GM21576 (cell line): ENCODE data around the gene CWC25.

Experiments
- ATAC-seq: cut with Tn5 transposase; IDR thresholded peaks from one replicate; pipeline ENCODE4 v1.9.1; 2021; ENCODE audit warnings: mild to moderate bottlenecking, moderate library complexity; ENCODE audit not compliant: unreplicated experiment

Gene CWC25

DNA sequence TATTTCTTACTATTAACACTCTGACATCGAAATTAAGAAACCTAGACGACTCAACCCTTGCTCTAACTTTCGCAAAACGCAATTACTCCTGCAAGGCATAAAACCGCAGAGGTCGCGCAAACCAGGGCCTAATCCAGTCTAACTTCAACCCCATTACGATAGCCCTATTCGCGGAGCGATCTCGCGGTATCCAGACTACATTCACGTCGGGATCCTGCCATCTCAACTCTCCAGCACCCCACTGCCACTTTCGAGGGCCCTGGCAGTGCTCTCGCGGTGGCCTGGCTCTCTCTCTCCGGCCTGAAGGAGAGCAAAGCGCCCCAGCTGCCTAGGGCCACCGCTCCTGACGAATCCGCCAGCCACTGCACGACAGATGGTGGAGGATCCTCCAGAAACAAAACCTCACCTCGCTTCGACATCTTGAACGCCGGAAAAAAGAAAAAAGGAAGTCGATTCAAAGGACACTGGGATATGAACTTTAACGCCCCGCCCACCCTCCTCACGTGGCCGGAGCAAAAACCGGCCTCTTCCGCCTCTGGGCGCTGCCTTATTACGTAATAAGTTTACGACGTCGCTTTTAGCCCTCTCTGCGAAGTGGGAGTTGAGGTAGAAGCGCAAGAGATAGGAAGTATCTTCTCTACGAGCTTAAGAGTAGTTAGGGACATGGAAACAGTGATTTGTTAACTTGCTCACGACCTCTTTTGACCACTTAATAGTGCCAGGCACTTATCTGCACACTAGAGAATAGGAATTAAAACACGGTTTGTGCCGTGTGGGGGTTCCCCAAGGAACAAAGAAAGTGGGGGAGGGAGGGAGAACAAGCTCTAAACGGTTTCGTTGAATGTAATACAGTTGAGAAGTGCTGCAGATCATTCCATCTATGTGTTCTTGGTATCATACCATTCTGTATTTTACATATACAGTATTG lies 28.4 kb upstream of the CWC25 start, which contains the start of gene RPL23:
TSS of gene RPL23 (minus strand) at position 430 of the 928 bp plus-strand sequence. CDS start at position 419, 11 bp downstream.
- ATAC-seq = peak; percentile 77

DNA sequence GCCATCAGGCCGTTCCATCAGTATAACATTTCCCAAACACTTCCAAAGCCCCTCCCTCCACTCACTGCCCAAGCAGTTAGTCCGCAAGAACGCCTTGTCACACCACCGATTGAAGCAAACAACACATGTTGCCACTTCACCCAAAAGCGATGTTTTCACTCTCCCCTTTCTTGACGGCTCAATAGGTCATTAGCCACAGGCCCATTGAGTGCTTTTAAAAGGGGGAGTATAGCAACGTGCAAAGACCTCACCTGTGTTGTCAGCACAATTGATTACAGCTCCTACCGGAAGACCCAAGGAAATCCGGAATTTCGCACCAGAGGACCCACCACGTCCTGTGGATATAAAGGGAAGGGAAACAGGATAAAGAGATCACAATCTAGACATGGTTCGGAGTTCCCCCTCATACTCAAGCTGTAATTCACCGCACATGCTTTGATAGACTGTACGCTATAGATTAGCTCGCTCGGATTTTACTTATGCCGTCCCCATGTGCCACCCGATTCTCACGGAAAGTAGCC lies 27.7 kb upstream of the CWC25 start:
- no peak for ATAC-seq

DNA sequence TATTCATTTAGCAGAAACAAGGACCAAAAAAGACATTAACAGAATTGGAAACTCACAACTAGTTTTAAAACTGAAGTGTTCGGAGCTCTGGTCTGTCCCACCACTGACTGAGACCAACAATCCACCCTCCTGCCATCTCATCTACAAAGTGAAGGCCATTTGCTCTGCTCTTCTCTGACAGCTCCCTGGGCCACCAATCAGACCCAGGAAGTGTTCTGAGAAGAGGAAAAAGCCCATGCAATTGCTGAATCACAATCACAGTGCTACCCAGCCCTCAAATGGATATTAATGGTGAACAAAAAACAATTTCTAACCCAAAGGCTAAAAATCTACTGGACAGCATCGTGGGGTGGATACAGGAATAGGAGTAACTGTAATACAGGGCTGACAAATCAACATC lies 26.3 kb upstream of the CWC25 start:
- ATAC-seq = no peak

DNA sequence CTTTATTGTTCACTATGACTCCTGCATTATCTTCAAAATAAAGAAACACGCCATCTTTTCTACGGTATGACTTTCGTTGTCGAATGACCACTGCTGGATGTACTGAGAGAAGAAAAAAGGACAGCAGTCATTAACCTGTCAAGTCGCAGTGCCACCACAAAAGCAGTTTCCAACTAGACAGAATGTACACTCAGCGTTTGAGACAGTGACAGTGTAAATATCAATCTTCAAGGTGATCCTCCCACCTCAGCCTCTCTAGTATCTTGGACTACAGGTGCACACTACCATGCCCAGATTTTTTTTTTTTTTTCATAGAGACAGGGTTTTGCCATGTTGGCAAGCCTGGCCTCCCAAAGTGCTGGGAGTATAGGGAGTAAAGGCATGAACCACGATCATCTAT lies 25.3 kb upstream of the CWC25 start:
- no peak for ATAC-seq

DNA sequence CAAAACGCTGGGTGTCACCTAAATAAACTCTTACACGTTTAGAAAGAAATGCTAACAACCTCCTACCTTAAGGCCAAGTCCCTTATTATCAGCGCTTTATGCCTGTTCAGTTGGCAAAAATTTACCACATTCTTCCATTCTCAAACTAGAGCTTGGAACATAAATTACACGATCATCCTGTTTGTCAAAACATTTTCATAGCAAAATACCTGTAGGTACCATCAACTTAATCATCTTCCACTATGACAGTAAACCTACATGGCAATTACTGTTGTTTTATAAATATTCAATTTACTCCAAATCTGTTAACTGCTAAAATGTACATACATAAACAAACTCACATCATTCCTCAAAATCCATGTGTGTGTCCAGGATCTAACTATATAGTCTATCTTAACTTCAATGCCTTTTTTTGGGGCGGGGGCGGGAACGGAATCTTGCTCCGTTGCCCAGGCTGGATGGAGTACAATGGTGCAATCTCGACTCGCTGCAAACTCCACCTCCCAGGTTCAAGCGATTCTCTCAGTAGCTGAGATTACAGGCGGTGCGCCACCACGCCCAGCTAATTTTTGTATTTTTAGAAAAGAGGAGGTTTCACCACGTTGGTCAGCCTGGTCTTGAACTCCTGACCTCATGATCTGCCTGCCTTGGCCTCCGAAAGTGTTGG lies 24.0 kb upstream of the CWC25 start:
- ATAC-seq = no peak

DNA sequence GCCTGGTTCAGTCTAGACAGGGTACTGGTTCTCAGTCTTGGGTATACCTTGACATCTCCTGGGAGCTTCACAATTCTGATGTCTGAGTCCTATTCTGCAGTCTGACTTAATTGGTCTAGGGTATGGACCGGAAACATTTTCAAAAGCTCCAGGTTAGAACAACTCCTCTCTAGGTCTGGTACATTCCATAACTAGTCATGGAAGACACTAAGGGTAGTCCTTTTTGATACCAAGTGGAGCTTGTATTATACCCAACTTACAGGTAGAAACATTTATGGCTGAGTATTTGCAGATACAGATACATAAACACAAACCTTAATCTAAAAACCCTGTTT lies 23.4 kb upstream of the CWC25 start:
- ATAC-seq = no peak

DNA sequence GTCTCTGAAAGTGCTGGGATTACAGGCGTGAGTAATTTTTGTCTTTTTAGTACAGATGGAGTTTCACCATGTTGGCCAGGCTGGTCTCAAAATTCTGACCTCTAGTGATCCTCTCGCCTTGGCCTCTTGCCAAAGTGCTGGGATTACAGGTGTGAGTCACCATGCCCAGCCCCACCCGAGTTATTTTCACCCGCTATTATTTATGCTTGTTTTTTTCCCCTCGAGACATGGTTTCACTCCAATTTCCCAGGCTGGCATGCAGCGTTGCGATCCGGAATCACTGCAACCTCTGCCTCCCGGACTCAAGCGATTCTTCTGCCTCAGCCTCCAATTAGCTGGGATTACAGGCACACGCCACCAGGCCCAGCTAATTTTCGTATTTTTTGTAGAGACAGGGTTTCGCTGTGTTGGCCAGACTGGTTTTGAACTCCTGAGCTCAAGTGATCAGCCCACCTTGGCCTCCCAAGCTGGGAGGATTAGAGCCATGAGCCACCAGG lies 19.2 kb upstream of the CWC25 start:
- ATAC-seq = no peak

DNA sequence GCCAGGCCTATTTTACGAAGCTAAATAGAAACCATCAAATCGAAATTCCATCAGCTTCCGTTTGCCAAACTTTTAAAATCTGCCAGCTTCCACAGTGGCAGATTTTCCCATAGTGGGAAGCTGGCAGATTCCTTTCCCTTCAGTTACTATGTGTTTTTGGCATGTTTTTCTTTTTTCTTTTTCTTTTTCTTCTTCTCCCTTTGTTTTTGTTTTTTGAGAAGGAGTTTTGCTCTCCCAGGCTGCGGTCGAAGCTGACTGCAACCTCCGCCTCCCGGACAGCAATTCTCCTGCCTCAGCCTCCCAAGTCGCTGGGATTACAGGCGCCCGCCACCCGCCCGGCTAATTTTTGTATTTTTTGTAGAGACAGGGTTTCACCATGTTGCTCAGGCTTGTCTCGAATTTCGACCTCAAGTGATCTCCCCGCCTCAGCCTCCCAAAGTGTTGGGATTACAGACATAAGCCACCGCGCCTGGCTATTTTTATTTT lies 684 bp upstream of the CWC25 start:
- ATAC-seq = no peak

DNA sequence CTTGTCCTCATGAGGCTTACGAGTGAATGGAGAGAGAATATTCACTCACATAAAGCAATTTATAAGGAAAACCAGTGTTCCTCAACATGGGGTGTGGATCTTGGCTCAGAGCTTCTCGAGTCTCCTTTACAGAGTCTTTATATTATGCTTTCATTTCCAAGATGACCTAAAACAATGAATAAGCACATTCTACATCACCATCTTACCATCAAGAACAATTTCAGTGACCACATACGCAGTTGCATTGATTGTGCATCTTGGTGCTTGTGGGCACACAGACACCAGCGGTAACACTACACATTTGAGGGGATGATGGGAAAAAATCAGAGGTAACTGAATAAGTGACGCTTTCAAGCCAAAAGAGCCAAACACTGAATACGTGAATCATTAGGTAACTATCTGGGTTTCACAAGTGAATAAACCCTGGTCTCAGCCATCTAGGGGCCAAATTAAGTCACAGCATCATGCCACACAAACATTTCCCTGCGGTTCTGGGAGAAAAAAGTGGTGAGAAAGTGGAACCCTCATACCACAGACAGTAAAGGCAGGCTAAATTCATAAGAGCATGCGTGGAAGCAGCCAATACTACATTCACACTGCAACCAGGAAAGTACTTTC lies 9.4 kb downstream of the CWC25 start:
- ATAC-seq = no peak

DNA sequence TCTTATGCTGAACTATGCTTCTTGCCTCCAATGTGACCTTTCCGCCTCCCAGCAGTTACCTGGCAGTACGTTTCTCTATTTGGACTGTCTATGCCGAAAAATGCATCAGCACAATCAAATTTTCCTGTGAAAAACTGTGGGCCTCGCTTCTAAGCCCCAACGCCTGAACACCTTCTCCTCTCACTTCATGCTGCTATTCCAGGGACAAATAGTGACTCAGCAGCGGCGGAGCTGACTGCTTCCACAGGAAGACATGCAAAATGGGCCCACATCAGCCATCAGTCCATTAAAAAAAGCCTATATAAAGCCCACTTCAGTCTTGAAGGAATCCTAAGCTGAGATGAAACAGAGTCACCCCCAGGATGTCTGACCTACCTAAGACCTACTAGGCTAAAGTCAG lies 15.3 kb downstream of the CWC25 start:
- ATAC-seq = no peak

DNA sequence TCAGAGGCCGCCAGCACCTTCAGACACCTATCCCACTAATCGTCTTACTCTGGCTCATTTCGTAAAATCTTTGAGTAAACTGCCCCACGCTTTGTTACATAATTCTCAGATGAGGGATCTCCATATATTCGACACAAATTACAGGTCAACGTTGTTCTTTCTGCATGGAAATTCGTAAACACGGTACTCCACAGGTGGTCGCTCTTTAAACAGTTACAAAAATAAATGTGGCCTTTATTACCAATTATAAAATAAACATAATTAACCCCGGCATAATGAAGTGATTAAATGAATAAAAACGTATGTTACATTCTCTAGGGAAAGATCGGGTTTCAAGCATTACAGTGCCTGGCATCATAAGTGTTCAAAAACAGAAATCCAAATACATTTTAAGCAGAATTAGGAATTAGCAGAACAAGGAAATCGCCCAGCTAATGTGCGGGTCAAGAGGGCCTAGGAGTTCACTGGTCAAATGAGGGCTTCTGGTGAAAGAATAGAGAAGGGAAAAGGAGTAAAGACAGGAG lies 24.8 kb downstream of the CWC25 start:
- no peak for ATAC-seq

DNA sequence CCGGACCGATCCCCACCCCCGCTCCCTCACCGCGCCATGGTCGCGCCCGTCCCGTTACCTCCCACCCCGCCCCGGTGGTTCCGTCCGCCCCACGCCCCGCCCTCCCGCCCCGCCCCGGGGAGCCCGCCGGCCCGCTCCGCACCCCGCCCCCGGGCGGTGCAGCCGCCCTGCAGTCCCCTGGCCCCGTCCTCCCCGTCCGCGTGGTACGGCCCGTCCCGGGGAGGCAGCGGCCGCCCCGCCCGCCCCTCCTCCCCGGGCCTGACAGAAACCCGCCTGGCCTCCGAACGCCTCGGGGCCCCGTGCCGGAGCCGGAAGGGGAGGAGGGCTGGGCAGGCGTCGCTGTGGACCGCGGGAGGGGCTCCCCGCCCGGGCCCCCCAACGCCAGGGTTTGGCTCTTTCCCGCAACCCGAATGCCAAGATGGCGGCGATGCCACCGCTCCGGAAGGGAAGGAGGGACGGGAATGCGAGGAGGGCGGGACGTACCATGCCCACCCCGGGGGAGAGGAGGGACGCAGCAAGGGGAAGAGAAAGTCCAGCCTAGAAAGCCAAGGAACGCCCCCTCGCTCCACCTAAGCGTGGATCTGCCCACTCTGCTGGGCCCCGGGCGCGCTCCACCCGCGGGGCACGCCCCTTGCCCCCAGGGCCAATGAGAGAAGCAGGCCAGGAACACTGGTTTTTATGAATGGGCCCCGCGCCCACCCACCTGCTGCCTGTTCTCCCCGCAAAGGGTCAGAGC lies 25.5 kb downstream of the CWC25 start, which contains the start of gene PIP4K2B:
TSS of gene PIP4K2B (minus strand) at position 56 of the 736 bp plus-strand sequence. CDS start 132 bp downstream, outside the sequence.
- ATAC-seq = peak; percentile 71

DNA sequence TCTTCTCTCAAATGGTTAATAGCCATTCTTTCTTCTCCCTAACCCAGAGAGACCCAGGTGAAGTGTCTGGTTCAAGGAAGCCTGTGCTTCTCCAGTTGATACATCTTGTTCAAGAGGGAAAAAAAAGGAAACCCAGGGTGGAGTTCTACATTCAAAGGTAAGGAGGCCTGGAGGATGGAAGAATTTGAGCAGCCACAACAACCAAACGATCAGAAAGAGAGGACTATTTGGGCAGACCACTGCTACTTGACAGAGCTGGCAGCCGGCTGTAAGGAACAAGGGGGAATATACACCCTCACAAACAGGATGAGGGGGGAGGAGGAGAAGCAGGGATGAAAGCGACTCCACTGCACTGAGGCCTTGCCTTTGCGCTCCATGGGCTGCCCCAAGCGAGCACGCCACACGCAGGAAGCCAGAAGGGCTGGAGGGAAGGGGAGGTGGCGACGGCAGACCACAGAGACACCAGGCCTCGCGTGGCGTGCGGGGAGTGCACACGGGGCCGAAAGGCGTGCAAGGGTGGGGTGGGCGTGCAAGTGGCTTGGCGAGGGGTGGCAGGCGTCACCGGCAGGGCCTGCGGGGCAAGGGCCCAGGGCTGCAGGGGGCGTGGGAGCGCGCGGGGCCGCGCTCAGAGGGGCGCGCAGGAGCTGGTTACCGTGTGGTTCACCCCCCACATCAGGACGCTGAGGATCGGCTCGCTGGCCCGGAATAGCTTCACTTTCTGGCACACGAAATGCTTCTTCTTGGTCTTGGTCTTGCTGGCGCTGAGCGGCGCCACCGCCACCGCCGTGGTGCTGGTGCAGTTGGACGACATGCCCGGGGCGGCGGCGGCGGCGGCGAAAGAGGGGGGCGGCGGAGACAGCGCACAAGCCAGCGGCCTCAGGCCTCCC lies 26.3 kb downstream of the CWC25 start:
- ATAC-seq = peak; percentile 19

DNA sequence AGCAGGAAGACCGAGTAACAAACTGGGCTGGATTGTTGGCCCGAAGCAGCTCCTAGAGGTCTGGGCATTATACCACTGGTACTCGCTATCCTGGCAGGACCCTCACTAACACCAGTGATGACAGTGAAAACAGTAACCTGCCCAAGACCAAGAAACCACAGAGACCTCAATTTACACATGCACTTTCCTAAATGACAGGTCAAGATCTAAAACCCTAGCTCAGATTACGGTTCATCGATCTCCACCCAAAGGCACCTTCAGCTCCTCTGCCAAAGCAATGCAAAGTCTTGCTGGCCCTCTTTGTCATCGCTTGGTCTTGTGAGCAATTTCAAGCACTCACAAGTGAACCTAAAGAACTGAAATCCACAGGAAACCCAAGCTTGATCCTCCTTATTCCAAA lies 27.3 kb downstream of the CWC25 start:
- ATAC-seq = no peak

DNA sequence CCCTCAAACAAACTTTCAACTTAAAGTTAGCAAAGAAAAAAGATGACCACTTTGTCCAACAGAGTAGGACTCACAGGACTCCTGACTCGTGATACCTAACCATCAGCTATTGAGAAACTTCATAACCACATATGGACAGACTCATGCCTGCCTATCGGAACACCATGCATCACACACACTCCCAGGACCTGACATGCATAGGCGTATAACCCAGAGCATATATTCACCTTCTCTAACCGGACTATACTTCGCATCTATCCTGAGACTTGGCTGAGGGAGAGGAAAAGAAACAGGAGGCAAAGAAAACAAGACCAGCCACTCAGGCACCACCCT lies 28.0 kb downstream of the CWC25 start:
- no peak for ATAC-seq

DNA sequence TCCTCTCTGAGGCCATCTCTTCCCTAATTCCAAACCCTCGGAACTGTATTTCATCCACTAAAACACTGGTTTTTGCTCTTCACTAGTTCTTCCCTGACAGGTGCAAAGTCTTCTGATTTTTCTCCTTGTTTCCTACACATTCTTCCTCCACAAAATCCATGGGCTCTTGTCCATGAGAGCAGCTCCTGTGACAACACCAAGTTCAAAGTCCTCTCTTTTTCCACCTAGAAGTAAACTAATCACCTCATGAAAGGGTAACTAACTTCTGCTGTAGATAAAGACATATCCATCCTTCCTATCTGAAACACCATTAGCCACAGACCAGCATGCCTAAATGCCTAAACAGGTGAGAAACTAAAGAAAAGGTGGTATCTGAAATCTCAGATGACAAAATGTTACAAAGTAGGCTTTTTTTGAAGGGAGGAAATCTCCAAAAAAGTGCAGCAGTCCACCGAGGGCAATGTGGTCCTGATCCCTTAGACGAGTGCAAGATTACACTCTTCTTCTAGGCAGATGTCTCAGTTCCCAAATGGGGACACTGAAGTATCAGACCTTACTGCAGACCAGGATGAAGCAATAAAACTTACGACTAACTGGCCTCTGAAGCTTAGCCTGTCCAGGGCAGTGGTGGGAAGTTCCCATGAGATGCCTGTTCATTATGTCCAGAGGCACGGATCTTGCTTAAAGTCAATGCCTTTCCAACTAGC lies 28.5 kb downstream of the CWC25 start:
- no peak for ATAC-seq

DNA sequence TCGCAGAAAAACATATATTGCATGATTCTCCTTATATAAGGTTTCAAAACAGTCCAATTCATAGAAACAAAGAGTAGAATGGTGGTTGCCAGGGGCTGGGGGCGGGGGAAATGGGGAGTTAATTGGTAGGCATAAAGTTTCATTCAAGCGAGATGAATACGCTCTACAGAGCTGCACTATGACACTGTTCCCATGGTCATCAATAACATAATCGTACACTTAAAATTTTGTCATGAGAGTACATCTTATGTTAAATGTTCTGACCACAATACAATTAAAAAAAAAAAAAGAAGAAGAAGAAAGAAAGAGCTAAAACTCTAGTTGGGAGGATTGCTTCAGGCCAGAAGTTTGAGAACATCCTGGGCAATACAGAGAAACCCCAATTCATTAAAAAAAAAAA lies 30.9 kb downstream of the CWC25 start:
- no peak for ATAC-seq

DNA sequence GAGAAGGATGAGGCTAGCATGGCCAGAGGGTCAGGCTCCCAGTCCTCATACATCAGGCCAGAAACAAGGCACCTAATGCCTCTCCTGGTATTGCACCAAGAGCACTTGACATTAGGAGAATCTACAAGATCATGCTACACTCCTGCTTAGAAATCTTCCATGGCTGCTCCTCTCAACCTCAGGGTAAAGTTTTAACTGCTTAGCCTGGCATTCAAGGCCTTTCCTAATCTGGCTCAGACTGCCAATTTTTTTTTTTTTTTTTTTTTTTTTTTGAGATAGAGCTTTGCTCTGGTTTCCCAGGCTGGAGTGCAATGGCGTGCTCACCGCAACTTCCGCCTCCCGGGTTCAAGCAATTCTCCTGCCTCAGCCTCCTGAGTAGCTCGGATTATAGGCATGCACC lies 34.0 kb downstream of the CWC25 start:
- no peak for ATAC-seq
